ENCODE results near the gene SLC6A12. TPM values are rescaled to one million over a fixed set of nuclear protein-coding genes. Genes with fewer than 3 reads are reported as not detected.

Gene SLC6A12
- total RNA-seq, 4 donors from 2014 or later, result 1.2 to 13.5 (median 3.0) TPM

- no peaks in the 10 kb centered on the region for H3K27me3 ChIP-seq
- H3K4me3 ChIP-seq, result no peak overlapping the region
- intact Hi-C loops (cut with DNase I; ENCODE audit: low total_unique reads) (no loop called here), in situ Hi-C loops (cut with MboI; ENCODE audit: low pct_ligation_motif_present in 1 of 4, low pct_unique_long_range_greater_than_20kb in 1 of 4, low sequenced_read_pairs in 3 of 4) (no loop called here)
- no peak for DNase-seq
- no peaks in the 10 kb centered on the region for H3K4me1 ChIP-seq
- H3K27ac ChIP-seq, result no peak overlapping the region
- no peaks in the 10 kb centered on the region for H3K36me3 ChIP-seq
- 81% methylated on average over 8 of the region's 8 CpGs; no CpG with 5 or more reads in 1 of the 2 donors for WGBS, 2 donors (ENCODE audit: low coverage in 1 of 2)
- no peak for TF ChIP-seq EP300 (IDR thresholded peaks at IDR 0.05; ENCODE audit: low read depth)
- TF ChIP-seq CTCF (IDR thresholded peaks at IDR 0.05), result no peak
- TF ChIP-seq POLR2A (IDR thresholded peaks at IDR 0.05), result no peak
- no peaks in the 10 kb centered on the region for H3K9me3 ChIP-seq
These were observed 58.3 kb downstream of the SLC6A12 start for GRCh38 chr12:155646-156045.

- TF ChIP-seq EP300 (IDR thresholded peaks at IDR 0.05; ENCODE audit: low read depth), result no peak
- 75% methylated on average over 9 of the region's 9 CpGs; no CpG with 5 or more reads in 1 of the 2 donors for WGBS, 2 donors (ENCODE audit: low coverage in 1 of 2)
- in situ Hi-C loops (cut with MboI; ENCODE audit: low pct_ligation_motif_present in 1 of 4, low pct_unique_long_range_greater_than_20kb in 1 of 4, low sequenced_read_pairs in 3 of 4), result no loop called here
- no peak overlapping the region for H3K27ac ChIP-seq
- no peaks in the 10 kb centered on the region for H3K9me3 ChIP-seq
- no peak for DNase-seq
- H3K36me3 ChIP-seq, result no peaks in the 10 kb centered on the region
- H3K27me3 ChIP-seq, result no peaks in the 10 kb centered on the region
- intact Hi-C loops (cut with DNase I; ENCODE audit: low total_unique reads), result no loop called here
- H3K4me3 ChIP-seq, result no peak overlapping the region
- H3K4me1 ChIP-seq, result no peaks in the 10 kb centered on the region
These were observed 59.0 kb downstream of the SLC6A12 start for GRCh38 chr12:155006-155405.

GRCh38 chr12:154058-154457 lies 59.9 kb downstream of the SLC6A12 start:
- 80 to 85% methylated on average over 1 to 12 of the region's 12 CpGs for WGBS, 2 donors (ENCODE audit: low coverage in 1 of 2)
- no peak overlapping the region for H3K27ac ChIP-seq
- H3K27me3 ChIP-seq, result no peaks in the 10 kb centered on the region
- no peaks in the 10 kb centered on the region for H3K36me3 ChIP-seq
- H3K9me3 ChIP-seq, result no peaks in the 10 kb centered on the region
- no peak for DNase-seq
- H3K4me1 ChIP-seq, result no peaks in the 10 kb centered on the region
- no peak overlapping the region for H3K4me3 ChIP-seq
- in situ Hi-C loops (cut with MboI; ENCODE audit: low pct_ligation_motif_present in 1 of 4, low pct_unique_long_range_greater_than_20kb in 1 of 4, low sequenced_read_pairs in 3 of 4), result no loop called here
- TF ChIP-seq POLR2AphosphoS5 (IDR thresholded peaks at IDR 0.05) (no peak), EP300 (IDR thresholded peaks at IDR 0.05; ENCODE audit: low read depth) (no peak), CTCF (IDR thresholded peaks at IDR 0.05) (no peak), POLR2A (IDR thresholded peaks at IDR 0.05) (no peak)
- intact Hi-C loops (cut with DNase I; ENCODE audit: low total_unique reads), result no loop called here

- WGBS, 2 donors (ENCODE audit: low coverage in 1 of 2), result 20% methylated on average over 11 of the region's 11 CpGs; no CpG with 5 or more reads in 1 of the 2 donors
- no peak overlapping the region for H3K27ac ChIP-seq
- in situ Hi-C loops (cut with MboI; ENCODE audit: low pct_ligation_motif_present in 1 of 4, low pct_unique_long_range_greater_than_20kb in 1 of 4, low sequenced_read_pairs in 3 of 4), result no loop called here
- DNase-seq, result peak; percentile 78
- no peaks in the 10 kb centered on the region for H3K27me3 ChIP-seq
- TF ChIP-seq CTCF (IDR thresholded peaks at IDR 0.05) (peak; percentile 42 to 73 (median 61)), EP300 (IDR thresholded peaks at IDR 0.05; ENCODE audit: low read depth) (no peak), POLR2AphosphoS5 (IDR thresholded peaks at IDR 0.05) (no peak), POLR2A (IDR thresholded peaks at IDR 0.05) (no peak)
- intact Hi-C loops (cut with DNase I; ENCODE audit: low total_unique reads), result no loop called here
- no peak overlapping the region for H3K4me3 ChIP-seq
- no peaks in the 10 kb centered on the region for H3K4me1 ChIP-seq
- H3K9me3 ChIP-seq, result no peaks in the 10 kb centered on the region
- no peaks in the 10 kb centered on the region for H3K36me3 ChIP-seq
These were observed 60.7 kb downstream of the SLC6A12 start for GRCh38 chr12:153080-153746.

- intact Hi-C loops (cut with DNase I; ENCODE audit: low total_unique reads) (no loop called here), in situ Hi-C loops (cut with MboI; ENCODE audit: low pct_ligation_motif_present in 1 of 4, low pct_unique_long_range_greater_than_20kb in 1 of 4, low sequenced_read_pairs in 3 of 4) (no loop called here)
- DNase-seq, result no peak
- Histone ChIP-seq H3K4me3 (no peak overlapping the region), H3K27me3 (no peaks in the 10 kb centered on the region), H3K36me3 (no peaks in the 10 kb centered on the region), H3K9me3 (no peaks in the 10 kb centered on the region), H3K4me1 (no peaks in the 10 kb centered on the region), H3K27ac (no peak overlapping the region)
- TF ChIP-seq POLR2A (IDR thresholded peaks at IDR 0.05) (no peak), CTCF (IDR thresholded peaks at IDR 0.05) (no peak), POLR2AphosphoS5 (IDR thresholded peaks at IDR 0.05) (no peak), EP300 (IDR thresholded peaks at IDR 0.05; ENCODE audit: low read depth) (no peak)
- WGBS, 2 donors (ENCODE audit: low coverage in 1 of 2), result 34% methylated on average over 3 of the region's 3 CpGs; no CpG with 5 or more reads in 1 of the 2 donors
These were observed 61.5 kb downstream of the SLC6A12 start for GRCh38 chr12:152440-152839.
